Skin of body (tissue), 2 donors: ENCODE measurements around the gene EGFLAM. TPM values are rescaled to one million over a fixed set of nuclear protein-coding genes. Genes with fewer than 3 reads are reported as not detected.

ENCODE experiments used
- DNase-seq: peaks from one replicate; lab custom pipeline; 2025; lab: John Stamatoyannopoulos, UW
- total RNA-seq: library from RNA; depleted of rRNA; stranded (reverse); fragments of >200 nt; gene quantifications from one replicate; pipeline ENCODE4 v1.2.3, GENCODE V29; 2014

EGFLAM gene
- total RNA-seq, 1 donor from 2014 or later = 22.2 TPM

GRCh38 chr5:38447056-38447455 lies 188.7 kb downstream of the EGFLAM start:
- no peak for DNase-seq

GRCh38 chr5:38447786-38448185 lies 189.4 kb downstream of the EGFLAM start:
- peak; percentile 96 for DNase-seq

GRCh38 chr5:38448568-38449350 lies 190.4 kb downstream of the EGFLAM start:
- no peak for DNase-seq

GRCh38 chr5:38450627-38451026 lies 192.3 kb downstream of the EGFLAM start:
- no peak for DNase-seq

- peak; percentile 83 for DNase-seq
These were observed 192.8 kb downstream of the EGFLAM start for GRCh38 chr5:38451074-38451725.

- DNase-seq = no peak
These were observed 193.8 kb downstream of the EGFLAM start for GRCh38 chr5:38452201-38452600.

GRCh38 chr5:38453506-38453905 lies 195.1 kb downstream of the EGFLAM start:
- DNase-seq = no peak

GRCh38 chr5:38453921-38454320 lies 195.6 kb downstream of the EGFLAM start:
- no peak for DNase-seq

- no peak for DNase-seq
These were observed 197.5 kb downstream of the EGFLAM start for GRCh38 chr5:38455796-38456330.

- no peak for DNase-seq
These were observed 198.5 kb downstream of the EGFLAM start for GRCh38 chr5:38456657-38457399.

- DNase-seq = no peak
These were observed 199.8 kb downstream of the EGFLAM start for GRCh38 chr5:38458174-38458573.

- no peak for DNase-seq
These were observed 204.7 kb downstream of the EGFLAM start for GRCh38 chr5:38462976-38463633.

- DNase-seq = peak; percentile 77
These were observed 205.5 kb downstream of the EGFLAM start for GRCh38 chr5:38463634-38464521.

GRCh38 chr5:38465061-38465460 lies 206.7 kb downstream of the EGFLAM start:
- DNase-seq = no peak

- DNase-seq = no peak
These were observed 207.5 kb downstream of the EGFLAM start for GRCh38 chr5:38465702-38466423.

GRCh38 chr5:38466424-38467189 lies 208.2 kb downstream of the EGFLAM start:
- DNase-seq = peak; percentile 8

- DNase-seq = peak; percentile 66
These were observed 209.1 kb downstream of the EGFLAM start for GRCh38 chr5:38467353-38468040.

- DNase-seq = no peak
These were observed 209.9 kb downstream of the EGFLAM start for GRCh38 chr5:38468202-38468673.
